HG03066 (cell line): ENCODE measurements around the gene ZC3H8.
"Not testable (repeated sequence)": the region's sequence is repeated elsewhere in the genome, so short reads cannot be mapped to it uniquely, and the experiment has no call there.

Experiments
- ATAC-seq: cut with Tn5 transposase; IDR thresholded peaks from one replicate; pipeline ENCODE4 v1.9.1; 2021; ENCODE audit warnings: low read depth; ENCODE audit not compliant: unreplicated experiment

The ZC3H8 gene

GRCh38 chr2:112254466-112255240, at the start of gene ZC3H8:
Gene ZC3H8 (minus strand): TSS chr2:112255042. CDS start chr2:112254981, 61 bp downstream.
- ATAC-seq, result peak; percentile 91

GRCh38 chr2:112304298-112304941, 49.6 kb upstream of the ZC3H8 start:
- ATAC-seq, result no peak

GRCh38 chr2:112301973-112302372, 47.1 kb upstream of the ZC3H8 start:
- no peak for ATAC-seq

- ATAC-seq, result no peak
These were observed 46.3 kb upstream of the ZC3H8 start for GRCh38 chr2:112301171-112301584.

GRCh38 chr2:112296407-112296806, 41.6 kb upstream of the ZC3H8 start:
- no peak for ATAC-seq

- no peak for ATAC-seq
These were observed 40.7 kb upstream of the ZC3H8 start for GRCh38 chr2:112295407-112296078.

- no peak for ATAC-seq
These were observed 39.0 kb upstream of the ZC3H8 start for GRCh38 chr2:112293636-112294401.

GRCh38 chr2:112290648-112291047, 35.8 kb upstream of the ZC3H8 start:
- ATAC-seq, result no peak

- ATAC-seq, result no peak
These were observed 35.2 kb upstream of the ZC3H8 start for GRCh38 chr2:112290088-112290487.

- not testable (repeated sequence) for ATAC-seq
These were observed 28.7 kb upstream of the ZC3H8 start for GRCh38 chr2:112283535-112283934.

GRCh38 chr2:112282066-112282465, 27.2 kb upstream of the ZC3H8 start:
- not testable (repeated sequence) for ATAC-seq

- no peak for ATAC-seq
These were observed 22.9 kb upstream of the ZC3H8 start for GRCh38 chr2:112277596-112278220.

GRCh38 chr2:112276954-112277353, 22.1 kb upstream of the ZC3H8 start:
- no peak for ATAC-seq

GRCh38 chr2:112275887-112276773, 21.3 kb upstream of the ZC3H8 start:
- peak; percentile 50 for ATAC-seq

- peak; percentile 95 for ATAC-seq
These were observed 20.6 kb upstream of the ZC3H8 start, which contains the start of gene ZC3H6 for GRCh38 chr2:112275311-112275886. Gene ZC3H6 (plus strand): TSS chr2:112275597. CDS start chr2:112275995, 398 bp downstream.

- no peak for ATAC-seq
These were observed 18.5 kb upstream of the ZC3H8 start for GRCh38 chr2:112273349-112273748.

GRCh38 chr2:112272669-112273068, 17.8 kb upstream of the ZC3H8 start:
- no peak for ATAC-seq

GRCh38 chr2:112268547-112268946, 13.7 kb upstream of the ZC3H8 start:
- no peak for ATAC-seq

GRCh38 chr2:112262876-112263275, 8.0 kb upstream of the ZC3H8 start:
- ATAC-seq, result no peak
